ENCODE results near the gene KIF5A. TPM values are rescaled to one million over a fixed set of nuclear protein-coding genes. Genes with fewer than 3 reads are reported as not detected.

The KIF5A gene
- total and polyA plus RNA-seq, 2 donors (not counting 1 experiment from before 2014, with no cell fraction given), result 0.09 to 0.67 TPM

- ChIA-PET CTCF (interaction anchor here (12.6 kb wide), 1 partner anchor 27 kb away, joined by 97 read pairs; no protein-coding TSS in a partner anchor), POLR2A (interaction anchor here (0.6 kb wide), 2 partner anchors 10 to 24 kb away, joined by 3 to 4 read pairs; no protein-coding TSS in a partner anchor)
- H3K9ac ChIP-seq (ENCODE audit: low read length), result peak overlapping the region; percentile 63
- H3K27me3 ChIP-seq (replicated peaks in 1 of 4; ENCODE audit: control extremely low read depth in 1 of 4, control insufficient read depth in 3 of 4, insufficient read depth in 4 of 4, low read length in 3 of 4), result peaks cover 0 to 72% (median 34%) of the 10 kb centered on the region in 4 experiments
- peak overlapping the region in 1 of 5 experiments; percentile 62 for H3K4me3 ChIP-seq (ENCODE audit: control extremely low read depth in 1 of 5, extremely low read depth in 1 of 5, insufficient read depth in 1 of 5, low read depth in 2 of 5, low read length in 4 of 5)
- H3K79me2 ChIP-seq (ENCODE audit: control insufficient read depth, insufficient read depth, low read length), result no peaks in the 10 kb centered on the region
- Mint-ChIP-seq H3K4me1 (peaks cover 48% of the 10 kb centered on the region), H3K9me3 (ENCODE audit: insufficient read depth) (no peaks in the 10 kb centered on the region), H3K27me3 (peaks cover 47% of the 10 kb centered on the region), H3K4me3 (peak overlapping the region; percentile 81), H3K27ac (no peak overlapping the region)
- WGBS (ENCODE audit: insufficient coverage), result 49% methylated on average over 20 of the region's 34 CpGs
- no peak for DNase-seq
- TF ChIP-seq EZH2 (IDR thresholded peaks at IDR 0.05; ENCODE audit: borderline replicate concordance, insufficient read depth, low read depth, low read length, poor library complexity, severe bottlenecking) (no peak), CTCF (IDR thresholded peaks at IDR 0.05) (no peak)
- no peak overlapping the region for H3K27ac ChIP-seq (ENCODE audit: low read length in 2 of 2)
- ATAC-seq (ENCODE audit: low read depth), result no peak
- peak overlapping the region; percentile 97 for H3K4me2 ChIP-seq (replicated peaks; ENCODE audit: low read depth, low read length, poor library complexity, severe bottlenecking)
- H4K20me1 ChIP-seq (ENCODE audit: control insufficient read depth, insufficient read depth, low read length, poor library complexity, severe bottlenecking), result peaks cover 4% of the 10 kb centered on the region
- H3K9me3 ChIP-seq (ENCODE audit: control extremely low read depth in 1 of 3, control insufficient read depth in 2 of 3, insufficient read depth in 1 of 3, low read length in 2 of 3), result peaks cover 0 to 11% (median 0%) of the 10 kb centered on the region in 3 donors
- no peaks in the 10 kb centered on the region for H3K36me3 ChIP-seq (replicated peaks in 1 of 2; ENCODE audit: control extremely low read depth in 1 of 2, control insufficient read depth in 1 of 2, extremely low read depth in 1 of 2, insufficient read depth in 2 of 2, low read length in 1 of 2)
- peaks cover 50% of the 10 kb centered on the region in 2 donors for H3K4me1 ChIP-seq (ENCODE audit: control insufficient read depth in 2 of 2, insufficient read depth in 2 of 2, low read length in 2 of 2)
- peak overlapping the region; percentile 48 for H2AFZ ChIP-seq (ENCODE audit: insufficient read depth, low read depth, low read length, poor library complexity, severe bottlenecking)
- intact Hi-C loops (cut with micrococcal nuclease), result no loop called here
These were observed 60.1 kb downstream of the KIF5A start for GRCh38 chr12:57609781-57610553.
